ENCODE data around the gene CTBP2. TPM values are rescaled to one million over a fixed set of nuclear protein-coding genes. Genes with fewer than 3 reads are reported as not detected.
"Not testable (repeated sequence)": the region's sequence is repeated elsewhere in the genome, so short reads cannot be mapped to it uniquely, and the experiment has no call there.

Gene CTBP2
- total RNA-seq, 1 experiment from 2014 or later = 97.2 TPM

GRCh38 chr10:124989526-124989925 is 170.8 kb downstream of the CTBP2 start:
- H3K9me3 ChIP-seq = no peaks in the 10 kb centered on the region
- no peak overlapping the region for H3K4me3 ChIP-seq (ENCODE audit: low read depth, low read length)
- BruUV-seq (replicated peaks) = no TSS peak
- Mint-ChIP-seq H3K4me1 (ENCODE audit: low read depth, unreplicated experiment) (no peaks in the 10 kb centered on the region), H3K9me3 (ENCODE audit: unreplicated experiment) (no peaks in the 10 kb centered on the region), H3K27me3 (ENCODE audit: insufficient read depth, unreplicated experiment) (no peaks in the 10 kb centered on the region), H3K27ac (ENCODE audit: unreplicated experiment) (no peak overlapping the region), H3K36me3 (ENCODE audit: insufficient read depth, unreplicated experiment) (peaks cover 96% of the 10 kb centered on the region), H3K4me3 (ENCODE audit: unreplicated experiment) (no peak overlapping the region)
- ChIA-PET POLR2A (interaction anchor here (0.6 kb wide), 1 partner anchor 305 kb away, joined by 3 read pairs; no protein-coding TSS in a partner anchor), CTCF (no interaction called here)
- intact Hi-C loops (cut with micrococcal nuclease; ENCODE audit: unreplicated experiment) = no loop called here
- peaks cover 14% of the 10 kb centered on the region for H3K36me3 ChIP-seq (ENCODE audit: control insufficient read depth, insufficient read depth, low read length)
- H3K27me3 ChIP-seq (replicated peaks; ENCODE audit: control insufficient read depth, insufficient read depth, low read length) = no peaks in the 10 kb centered on the region
- TF ChIP-seq CTCF (IDR thresholded peaks at IDR 0.05; ENCODE audit: insufficient read depth in 1 of 2, low read depth in 1 of 2, low read length in 1 of 2, severe bottlenecking in 1 of 2, unreplicated experiment in 1 of 2) = no peak
- DNase-seq = no peak
- no peaks in the 10 kb centered on the region for H3K4me1 ChIP-seq

GRCh38 chr10:124988753-124989152 is 171.6 kb downstream of the CTBP2 start:
- H3K4me1 Mint-ChIP-seq (ENCODE audit: low read depth, unreplicated experiment); H3K9me3 ChIP-seq; H3K27ac Mint-ChIP-seq (ENCODE audit: unreplicated experiment); H3K27me3 Mint-ChIP-seq (ENCODE audit: insufficient read depth, unreplicated experiment); H3K4me3 Mint-ChIP-seq (ENCODE audit: unreplicated experiment); intact Hi-C loops (cut with micrococcal nuclease; ENCODE audit: unreplicated experiment); POLR2A ChIA-PET; DNase-seq; H3K4me3 ChIP-seq (ENCODE audit: low read depth, low read length); H3K4me1 ChIP-seq; H3K9me3 Mint-ChIP-seq (ENCODE audit: unreplicated experiment); H3K27me3 ChIP-seq (replicated peaks; ENCODE audit: control insufficient read depth, insufficient read depth, low read length): not testable (repeated sequence)
- TSS peak; percentile 67 for BruUV-seq (replicated peaks)
- H3K36me3 Mint-ChIP-seq (ENCODE audit: insufficient read depth, unreplicated experiment) = peaks cover 96% of the 10 kb centered on the region
- CTCF ChIA-PET = interaction anchor here (0.7 kb wide), 1 partner anchor 28 kb away, joined by 4 read pairs; no protein-coding TSS in a partner anchor
- H3K36me3 ChIP-seq (ENCODE audit: control insufficient read depth, insufficient read depth, low read length) = peaks cover 12% of the 10 kb centered on the region

- Histone ChIP-seq H3K36me3 (ENCODE audit: control insufficient read depth, insufficient read depth, low read length) (peaks cover 10% of the 10 kb centered on the region), H3K9me3 (no peaks in the 10 kb centered on the region), H3K4me1 (no peaks in the 10 kb centered on the region), H3K27me3 (replicated peaks; ENCODE audit: control insufficient read depth, insufficient read depth, low read length) (no peaks in the 10 kb centered on the region), H3K4me3 (ENCODE audit: low read depth, low read length) (no peak overlapping the region)
- ChIA-PET POLR2A (no interaction called here), CTCF (no interaction called here)
- Mint-ChIP-seq H3K27ac (ENCODE audit: unreplicated experiment) (no peak overlapping the region), H3K36me3 (ENCODE audit: insufficient read depth, unreplicated experiment) (peaks cover 96% of the 10 kb centered on the region), H3K4me3 (ENCODE audit: unreplicated experiment) (no peak overlapping the region), H3K9me3 (ENCODE audit: unreplicated experiment) (no peaks in the 10 kb centered on the region), H3K4me1 (ENCODE audit: low read depth, unreplicated experiment) (peaks cover 6% of the 10 kb centered on the region), H3K27me3 (ENCODE audit: insufficient read depth, unreplicated experiment) (no peaks in the 10 kb centered on the region)
- no peak for DNase-seq
- intact Hi-C loops (cut with micrococcal nuclease; ENCODE audit: unreplicated experiment) = no loop called here
- TF ChIP-seq CTCF (IDR thresholded peaks at IDR 0.05; ENCODE audit: insufficient read depth in 1 of 2, low read depth in 1 of 2, low read length in 1 of 2, severe bottlenecking in 1 of 2, unreplicated experiment in 1 of 2) = no peak
- no TSS peak for BruUV-seq (replicated peaks)
Observed at GRCh38 chr10:124987788-124988187, 172.6 kb downstream of the CTBP2 start.

GRCh38 chr10:124985162-124985561 is 175.2 kb downstream of the CTBP2 start:
- H3K9me3 ChIP-seq = no peaks in the 10 kb centered on the region
- CTCF ChIA-PET = no interaction called here

More at GRCh38 chr10:124985162-124985561, 175.2 kb downstream of the CTBP2 start:
- BruUV-seq (replicated peaks) = TSS peak; percentile 34
- POLR2A ChIA-PET = no interaction called here
- Histone ChIP-seq H3K4me3 (ENCODE audit: low read depth, low read length) (no peak overlapping the region), H3K4me1 (no peaks in the 10 kb centered on the region), H3K36me3 (ENCODE audit: control insufficient read depth, insufficient read depth, low read length) (peaks cover 2% of the 10 kb centered on the region; the same call in 1 of the 2 replicates), H3K27me3 (replicated peaks; ENCODE audit: control insufficient read depth, insufficient read depth, low read length) (no peaks in the 10 kb centered on the region)
- no peak for DNase-seq
- TF ChIP-seq CTCF (IDR thresholded peaks at IDR 0.05; ENCODE audit: insufficient read depth in 1 of 2, low read depth in 1 of 2, low read length in 1 of 2, severe bottlenecking in 1 of 2, unreplicated experiment in 1 of 2) = no peak
- Mint-ChIP-seq H3K9me3 (ENCODE audit: unreplicated experiment) (no peaks in the 10 kb centered on the region), H3K4me3 (ENCODE audit: unreplicated experiment) (no peak overlapping the region), H3K27me3 (ENCODE audit: insufficient read depth, unreplicated experiment) (no peaks in the 10 kb centered on the region), H3K27ac (ENCODE audit: unreplicated experiment) (no peak overlapping the region), H3K36me3 (ENCODE audit: insufficient read depth, unreplicated experiment) (peaks cover 92% of the 10 kb centered on the region), H3K4me1 (ENCODE audit: low read depth, unreplicated experiment) (peaks cover 6% of the 10 kb centered on the region)
- intact Hi-C loops (cut with micrococcal nuclease; ENCODE audit: unreplicated experiment) = no loop called here
